Measurements from ENCODE around the gene NHS.

Gene NHS

GRCh38 chrX:17405225-17405969 lies 30.4 kb downstream of the NHS start:
- no peak for DNase-seq (ENCODE audit: low read depth in 2 of 2, low spot score in 1 of 2)

- no peak for DNase-seq (ENCODE audit: low read depth in 2 of 2, low spot score in 1 of 2)
Measured at GRCh38 chrX:17409566-17410290, 34.7 kb downstream of the NHS start.

DNA sequence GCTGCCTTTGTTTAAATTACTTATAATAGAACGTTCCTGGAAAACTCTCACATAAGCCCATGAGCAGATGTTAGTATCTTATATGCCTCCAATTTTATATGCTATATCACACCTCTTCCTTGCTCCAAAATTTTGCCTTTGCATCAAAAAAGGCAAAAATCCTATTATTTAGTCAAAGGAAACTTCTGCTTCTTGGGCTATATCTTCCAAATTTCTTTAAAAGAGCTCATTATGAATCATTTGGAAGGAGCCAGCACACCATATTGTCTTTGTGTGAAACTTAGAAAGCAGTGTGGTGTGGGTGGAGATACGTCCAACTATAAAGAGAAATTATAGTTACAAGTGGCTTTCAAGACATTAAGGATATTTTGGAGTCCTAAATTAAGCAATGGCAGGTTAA lies 35.7 kb downstream of the NHS start:
- DNase-seq (ENCODE audit: low read depth in 2 of 2, low spot score in 1 of 2) = no peak

- DNase-seq (ENCODE audit: low read depth in 2 of 2, low spot score in 1 of 2) = no peak
Measured at GRCh38 chrX:17411205-17411604, 36.2 kb downstream of the NHS start.

GRCh38 chrX:17412692-17413091 lies 37.7 kb downstream of the NHS start:
- no peak for DNase-seq (ENCODE audit: low read depth in 2 of 2, low spot score in 1 of 2)

DNA sequence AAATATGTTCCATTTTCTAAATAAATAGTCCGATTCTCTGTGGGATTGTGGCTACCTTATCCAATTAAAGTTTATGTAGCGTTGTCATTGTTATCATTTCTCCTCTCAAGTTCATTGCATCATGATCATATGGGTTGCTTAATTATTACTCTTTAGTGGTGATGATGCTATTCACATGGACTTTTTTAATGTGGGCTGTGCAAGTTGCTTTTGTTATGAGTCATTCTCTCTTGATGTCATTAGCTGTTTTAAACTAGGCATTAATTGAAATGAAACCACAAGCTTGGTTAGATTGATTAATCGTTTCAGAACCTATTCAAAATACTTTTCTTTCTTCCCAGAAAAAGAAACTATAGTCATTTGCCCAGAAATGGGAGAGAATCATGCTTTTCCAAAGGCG lies 38.2 kb downstream of the NHS start:
- no peak for DNase-seq (ENCODE audit: low read depth in 2 of 2, low spot score in 1 of 2)

DNA sequence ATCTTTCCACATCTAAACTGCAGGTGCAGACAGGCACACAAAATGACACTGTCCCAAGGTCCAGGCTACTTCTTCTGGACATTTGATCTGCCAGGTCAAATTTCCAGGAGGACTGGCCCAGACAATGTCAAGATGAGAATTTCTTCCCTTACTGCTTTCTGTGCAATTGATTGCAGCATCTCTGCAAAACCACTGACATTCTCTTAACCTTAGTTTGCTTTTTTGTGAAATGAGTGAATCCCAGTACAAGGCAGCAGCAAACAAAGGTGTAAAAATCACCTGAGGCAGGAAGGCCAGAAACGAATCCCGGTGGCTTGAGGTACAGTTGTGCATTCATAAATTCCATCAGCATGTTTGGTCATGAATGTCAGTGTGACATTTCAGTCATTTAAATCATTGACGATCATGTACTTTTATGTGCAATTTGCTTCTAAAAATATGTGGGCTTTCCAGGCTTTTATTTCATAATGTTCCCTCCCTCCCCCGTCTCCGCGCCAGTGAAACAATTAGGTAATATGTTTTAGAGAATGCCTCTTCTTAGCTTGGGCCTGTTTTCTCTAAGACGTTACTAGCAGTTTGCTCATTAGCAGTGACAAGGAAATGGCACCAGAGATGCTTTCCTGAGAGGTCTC lies 39.1 kb downstream of the NHS start:
- no peak for DNase-seq (ENCODE audit: low read depth in 2 of 2, low spot score in 1 of 2)

DNA sequence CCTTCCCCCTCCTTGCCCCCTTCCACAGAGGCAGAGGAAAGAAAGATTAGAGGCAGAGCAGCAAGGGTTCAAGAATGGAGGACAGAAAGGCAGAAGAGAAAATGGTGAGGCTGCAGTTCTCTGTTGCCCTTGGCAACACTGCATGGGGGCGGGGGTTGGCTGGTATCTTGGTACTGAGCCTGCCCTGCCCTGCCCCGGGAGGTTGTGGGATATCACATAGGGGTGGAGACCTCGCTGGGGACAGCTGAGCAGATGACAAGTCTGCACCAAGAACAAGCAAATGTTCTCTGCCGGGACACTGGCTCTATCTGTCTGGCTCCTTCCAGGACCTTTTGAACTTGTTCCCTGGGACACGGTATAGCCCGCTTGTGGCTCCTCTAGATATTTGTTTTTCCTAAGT lies 39.8 kb downstream of the NHS start:
- DNase-seq (ENCODE audit: low read depth in 2 of 2, low spot score in 1 of 2) = no peak

DNA sequence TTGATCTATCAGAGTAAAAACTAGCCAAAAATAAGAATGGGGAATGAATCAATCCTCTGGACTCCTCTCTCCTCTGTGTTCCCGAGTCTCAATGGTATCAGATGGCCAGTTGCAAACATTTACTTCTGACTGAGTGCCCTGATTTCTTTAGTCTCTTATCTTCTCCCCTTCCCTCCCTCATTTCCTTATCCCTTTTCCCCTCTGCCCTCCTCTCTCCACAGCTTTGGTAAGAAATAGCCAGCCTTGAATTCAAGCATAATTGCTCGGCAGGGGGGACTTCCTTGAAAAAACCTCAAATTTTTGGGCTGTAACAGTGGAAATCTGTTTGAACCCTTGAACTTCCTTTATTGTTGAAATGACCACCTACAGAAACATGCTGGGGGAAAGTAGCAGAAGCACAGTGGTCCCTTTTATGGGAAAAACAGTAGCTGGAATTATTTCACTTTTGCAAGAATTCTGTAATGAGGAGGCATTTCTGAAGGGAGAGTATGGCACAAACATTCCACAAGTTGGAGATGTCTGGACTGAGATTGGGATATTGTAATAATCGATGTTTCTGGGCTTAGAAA lies 40.3 kb downstream of the NHS start:
- DNase-seq (ENCODE audit: low read depth in 2 of 2, low spot score in 1 of 2) = no peak

GRCh38 chrX:17417372-17417771 lies 42.4 kb downstream of the NHS start:
- DNase-seq (ENCODE audit: low read depth in 2 of 2, low spot score in 1 of 2) = no peak

DNA sequence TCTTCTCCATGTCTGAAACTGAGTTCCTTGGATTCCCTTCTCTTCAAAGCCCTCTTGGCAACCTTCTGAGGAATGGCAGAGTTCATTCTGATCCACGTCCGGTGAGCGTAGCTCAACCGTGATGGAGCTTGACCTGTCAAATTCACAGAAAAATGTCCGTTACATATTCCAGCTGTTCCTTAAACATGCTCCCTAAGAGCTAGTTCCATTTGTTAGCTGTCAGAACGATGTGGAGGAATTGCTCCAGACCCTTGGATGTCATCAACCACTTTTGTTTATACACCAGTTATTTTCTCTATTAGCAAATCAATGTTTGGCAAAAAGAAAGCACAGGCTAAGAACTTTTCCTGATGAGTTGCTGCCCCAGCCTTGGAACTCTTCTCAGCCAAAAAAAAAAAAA lies 50.1 kb downstream of the NHS start:
- no peak for DNase-seq (ENCODE audit: low read depth in 2 of 2, low spot score in 1 of 2)

- DNase-seq (ENCODE audit: low read depth in 2 of 2, low spot score in 1 of 2) = no peak
Measured at GRCh38 chrX:17425551-17425950, 50.6 kb downstream of the NHS start.

DNA sequence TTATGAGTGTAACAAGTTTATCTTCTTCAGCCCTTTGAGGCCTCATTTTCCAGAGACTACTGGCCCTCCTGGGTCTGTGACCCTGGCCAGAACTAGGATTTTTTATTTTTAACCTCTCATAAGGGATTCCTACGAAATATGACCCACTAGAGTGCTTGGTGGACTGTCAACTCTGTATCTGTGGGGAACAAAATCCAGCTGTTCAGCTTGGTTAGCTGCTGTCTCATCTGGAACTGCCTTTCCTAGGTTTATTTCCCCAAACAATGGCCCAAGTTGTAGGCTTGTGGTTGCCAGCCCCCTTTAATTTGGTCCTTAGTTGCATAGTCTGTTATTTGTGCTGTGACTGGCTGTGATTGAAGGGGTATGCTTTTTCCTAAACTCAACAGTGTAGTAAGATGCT lies 56.2 kb downstream of the NHS start:
- no peak for DNase-seq (ENCODE audit: low read depth in 2 of 2, low spot score in 1 of 2)

GRCh38 chrX:17432158-17432557 lies 57.2 kb downstream of the NHS start:
- no peak for DNase-seq (ENCODE audit: low read depth in 2 of 2, low spot score in 1 of 2)

DNA sequence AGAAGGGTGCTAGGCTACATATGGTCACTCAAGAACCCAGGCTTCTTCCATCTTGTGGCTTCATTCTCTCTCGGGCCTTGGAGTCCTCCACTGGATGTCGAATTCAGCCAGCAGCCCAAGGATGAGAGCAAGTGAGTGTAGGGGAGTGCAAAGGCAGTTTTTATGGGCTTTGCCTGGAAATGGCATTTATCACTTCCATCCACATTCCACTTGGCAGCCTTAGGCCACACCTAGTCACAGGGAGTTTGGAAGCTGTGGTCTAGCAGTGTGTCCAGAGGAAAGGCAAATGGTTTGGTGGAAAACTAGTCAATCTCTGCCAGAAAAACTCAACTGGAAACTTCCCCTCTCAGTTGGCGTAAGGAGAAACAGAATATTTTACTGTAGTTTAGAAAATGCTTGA lies 59.0 kb downstream of the NHS start:
- DNase-seq (ENCODE audit: low read depth in 2 of 2, low spot score in 1 of 2) = no peak

DNA sequence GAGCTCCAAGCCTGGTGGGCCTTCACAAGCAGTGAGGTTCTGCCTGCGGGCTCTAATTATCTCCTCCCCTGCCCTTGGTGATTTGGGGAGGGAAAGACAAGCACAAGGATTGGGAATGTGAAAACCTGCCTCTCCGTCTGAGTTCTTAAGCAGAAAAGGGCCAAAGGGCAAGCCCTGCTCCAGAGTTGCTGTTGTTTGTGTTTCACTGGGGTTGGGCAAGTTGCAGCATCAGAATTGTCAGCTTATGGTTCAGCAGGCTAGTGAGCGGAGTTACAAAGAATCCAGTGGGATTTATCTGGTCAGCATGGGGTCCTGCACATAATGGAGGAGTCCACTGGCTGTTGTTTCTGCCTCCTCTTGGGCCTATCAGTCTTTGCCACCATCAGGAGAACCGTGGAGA lies 60.5 kb downstream of the NHS start:
- DNase-seq (ENCODE audit: low read depth in 2 of 2, low spot score in 1 of 2) = no peak

GRCh38 chrX:17438221-17438620 lies 63.2 kb downstream of the NHS start:
- no peak for DNase-seq (ENCODE audit: low read depth in 2 of 2, low spot score in 1 of 2)

- no peak for DNase-seq (ENCODE audit: low read depth in 2 of 2, low spot score in 1 of 2)
Measured at GRCh38 chrX:17440258-17440657, 65.3 kb downstream of the NHS start.

- DNase-seq (ENCODE audit: low read depth in 2 of 2, low spot score in 1 of 2) = no peak
Measured at GRCh38 chrX:17440836-17441235, 65.8 kb downstream of the NHS start.

- DNase-seq (ENCODE audit: low read depth in 2 of 2, low spot score in 1 of 2) = no peak
Measured at GRCh38 chrX:17441965-17442364, 67.0 kb downstream of the NHS start.

DNA sequence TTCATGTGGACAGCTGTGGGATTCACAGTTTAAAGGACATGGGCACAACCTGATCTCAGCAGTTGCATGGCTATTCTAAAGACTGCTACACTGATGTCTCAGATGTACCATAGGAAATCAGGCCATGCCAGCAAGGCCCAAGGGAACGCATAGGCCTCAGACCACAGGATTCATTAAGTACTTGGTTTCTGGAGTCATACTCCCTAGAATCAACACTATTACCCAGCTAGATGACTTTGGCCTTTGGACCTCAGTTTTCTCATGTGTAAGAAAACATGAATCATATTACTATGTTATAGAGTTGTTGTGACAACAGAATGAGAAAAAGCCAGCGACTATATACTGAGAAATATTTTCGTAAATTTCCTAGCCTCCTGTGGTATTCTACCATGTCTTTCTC lies 67.9 kb downstream of the NHS start:
- DNase-seq (ENCODE audit: low read depth in 2 of 2, low spot score in 1 of 2) = no peak

DNA sequence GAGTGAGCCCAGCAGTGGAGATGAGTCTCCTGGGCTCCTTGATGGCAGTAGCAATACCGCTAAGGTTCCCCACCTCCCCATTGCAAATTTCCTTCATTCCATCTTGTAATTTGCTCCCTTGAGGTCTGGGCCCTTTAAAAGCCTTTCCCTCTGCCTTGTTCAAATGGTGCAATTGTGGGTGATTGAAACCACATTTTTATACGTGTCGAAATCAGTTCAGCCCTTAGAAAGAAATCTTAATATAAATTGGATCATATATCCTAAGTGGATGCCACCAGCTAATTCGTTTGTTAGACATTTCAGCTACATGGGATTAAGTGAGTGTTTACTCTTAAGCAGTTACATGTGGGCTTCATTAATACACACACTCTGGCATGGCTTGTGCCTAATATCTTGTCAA lies 68.6 kb downstream of the NHS start:
- no peak for DNase-seq (ENCODE audit: low read depth in 2 of 2, low spot score in 1 of 2)
